HL-60 (cell line): ENCODE results near the gene SMC3.

Experiments
- DNase-seq, 2 experiments: peaks; one replicate each; pipeline ENCODE4 v3.0.0-alpha.2; 2010 to 2020; ENCODE audit warnings: low read depth in 1 of 2, low spot score in 1 of 2
- H3K27ac ChIP-seq: fragments of 250-450 bp; sonication (Bioruptor Pico); replicated peaks from 2 replicates; pipeline ENCODE4 v1.5.1; 2020; ENCODE audit warnings: mild to moderate bottlenecking, moderate library complexity
- H3K27me3 ChIP-seq: fragments of 250-450 bp; sonication (Bioruptor Pico); 2 replicates; pipeline ENCODE4 v1.5.1; 2021; ENCODE audit warnings: mild to moderate bottlenecking, moderate library complexity; ENCODE audit not compliant: insufficient read depth, poor library complexity, severe bottlenecking
- H3K4me3 ChIP-seq: replicated peaks from 2 replicates; pipeline ENCODE4 v1.5.1; 2011; ENCODE audit warnings: mild to moderate bottlenecking, control low read depth, low read length; ENCODE audit not compliant: insufficient read depth
- CTCF ChIP-seq: IDR thresholded peaks from one replicate; pipeline ENCODE4 v1.5.1; 2011; ENCODE audit warnings: low read length, control low read depth, inconsistent platforms; ENCODE audit not compliant: insufficient read depth
- GABPA ChIP-seq: IDR thresholded peaks from 2 replicates; pipeline ENCODE4 v1.6.1; 2012; ENCODE audit warnings: low read depth
- POLR2AphosphoS5 ChIP-seq: IDR thresholded peaks from 2 replicates; pipeline ENCODE4 v1.6.1; 2012; ENCODE audit warnings: low read depth
- REST ChIP-seq: IDR thresholded peaks from 2 replicates; pipeline ENCODE4 v1.6.1; 2012; ENCODE audit warnings: low read depth; ENCODE audit not compliant: insufficient replicate concordance
- SPI1 ChIP-seq: IDR thresholded peaks from 2 replicates; pipeline ENCODE4 v1.6.1; 2012; ENCODE audit warnings: low read depth, mild to moderate bottlenecking, borderline replicate concordance

SMC3 gene

GRCh38 chr10:110651044-110651958 lies 83.8 kb downstream of the SMC3 start:
- no peak for DNase-seq
- peaks cover 17% of the 10 kb centered on the region for H3K27me3 ChIP-seq
- H3K4me3 ChIP-seq, result no peak overlapping the region
- TF ChIP-seq CTCF, result no peak
- no peak for TF ChIP-seq POLR2AphosphoS5
- no peak for TF ChIP-seq SPI1
- TF ChIP-seq GABPA, result no peak
- no peak for TF ChIP-seq REST
- H3K27ac ChIP-seq, result no peak overlapping the region

- DNase-seq, result no peak
- H3K27ac ChIP-seq, result no peak overlapping the region
- H3K27me3 ChIP-seq, result peaks cover 8% of the 10 kb centered on the region
- no peak for TF ChIP-seq GABPA
- no peak for TF ChIP-seq SPI1
- TF ChIP-seq REST, result no peak
- no peak for TF ChIP-seq POLR2AphosphoS5
- TF ChIP-seq CTCF, result no peak
- H3K4me3 ChIP-seq, result no peak overlapping the region
These were observed 85.1 kb downstream of the SMC3 start for GRCh38 chr10:110652475-110653118.
